Testis (tissue), 3 donors: ENCODE results near the gene ACYP1. TPM values are rescaled to one million over a fixed set of nuclear protein-coding genes. Genes with fewer than 3 reads are reported as not detected.
A peak's percentile ranks its signal among the peaks of the same experiment; 100 is the strongest.

Experiments used
- DNase-seq: peaks from one replicate; pipeline ENCODE4 v3.0.0-alpha.2; 2019
- H3K27ac ChIP-seq, 2 donors: fragments of 200-600 bp; sonication (generic); one replicate each; pipeline ENCODE4 v1.5.1; 2019
- H3K27me3 ChIP-seq: fragments of 200-600 bp; sonication (generic); one replicate; pipeline ENCODE4 v1.5.1; 2019
- H3K36me3 ChIP-seq: fragments of 200-600 bp; sonication (generic); one replicate; pipeline ENCODE4 v1.5.1; 2017; ENCODE audit warnings: low read depth; ENCODE audit errors: missing control alignments
- H3K4me1 ChIP-seq: fragments of 200-600 bp; sonication (generic); one replicate; pipeline ENCODE4 v1.5.1; 2019
- H3K4me3 ChIP-seq, 2 donors: fragments of 200-600 bp; sonication (generic); one replicate each; pipeline ENCODE4 v1.5.1; 2017 to 2019
- H3K9me3 ChIP-seq: fragments of 200-600 bp; sonication (generic); one replicate; pipeline ENCODE4 v1.5.1; 2017
- POLR2A ChIP-seq: fragments of 450-650 bp; IDR thresholded peaks from one replicate; pipeline ENCODE4 v1.6.1; 2017; ENCODE audit warnings: antibody characterized with exemption, mild to moderate bottlenecking, moderate library complexity
- WGBS, 2 donors: methylation state at CpG; one replicate each; pipeline ENCODE4 v1.1.5; 2018; 5-methylcytosine and 5-hydroxymethylcytosine counted together
- intact Hi-C: fragments of 100-400 bp; cut with DNase I; formaldehyde crosslinking; loops from one replicate; pipeline ENCODE4 v1.15.1; 2023; ENCODE audit warnings: low total_unique reads
- polyA plus RNA-seq: library from polyadenylated mRNA; stranded (reverse); fragments of 350-450 nt; fragmentation: Illumina TruSeq; extraction: RNeasy Lipid Tissue Mini Kit (QIAGEN cat#74804); gene quantifications from one replicate; pipeline ENCODE4 v1.2.3, GENCODE V29; 2014; ENCODE audit warnings: low read depth, low replicate concordance; ENCODE audit not compliant: insufficient read depth
- total RNA-seq, 2 donors: library from RNA; depleted of rRNA; stranded (reverse); fragments of >200 nt; gene quantifications; one replicate each; pipeline ENCODE4 v1.2.3, GENCODE V29; 2016
- TF ChIP-seq, protein P1 (sequence below), 3 experiments: fragments of 450-650 bp in 2 of 3; fragments of 200-600 bp in 1 of 3; sonication (generic) in 1 of 3; IDR thresholded peaks; one replicate each; pipeline ENCODE4 v1.5.1; 2016 to 2019; ENCODE audit warnings: antibody characterized with exemption in 3 of 3, mild to moderate bottlenecking in 2 of 3, moderate library complexity in 1 of 3

ACYP1 gene
- total and polyA plus RNA-seq, 3 donors from 2014 or later: 20.1 to 38.8 (median 24.4) TPM

DNA sequence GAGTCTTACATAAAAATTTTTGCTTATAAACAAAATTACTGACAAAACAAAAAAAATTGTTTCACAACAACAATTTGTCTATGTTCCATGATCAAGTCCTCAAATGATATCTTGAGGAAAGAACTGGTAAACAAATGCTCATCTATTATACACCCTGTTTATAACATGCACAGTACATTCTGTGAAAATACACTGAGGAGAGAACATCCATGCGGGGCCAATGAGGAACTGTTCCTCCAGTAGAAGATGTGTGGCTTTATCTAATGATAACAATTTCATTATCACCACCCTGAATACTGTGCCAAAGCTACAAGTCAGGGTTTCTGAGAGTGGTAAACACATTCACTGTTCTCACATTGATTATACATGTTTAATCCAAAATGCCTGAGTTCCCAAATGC, 23.3 kb downstream of the ACYP1 start:
- intact Hi-C loops: no loop called here

DNA sequence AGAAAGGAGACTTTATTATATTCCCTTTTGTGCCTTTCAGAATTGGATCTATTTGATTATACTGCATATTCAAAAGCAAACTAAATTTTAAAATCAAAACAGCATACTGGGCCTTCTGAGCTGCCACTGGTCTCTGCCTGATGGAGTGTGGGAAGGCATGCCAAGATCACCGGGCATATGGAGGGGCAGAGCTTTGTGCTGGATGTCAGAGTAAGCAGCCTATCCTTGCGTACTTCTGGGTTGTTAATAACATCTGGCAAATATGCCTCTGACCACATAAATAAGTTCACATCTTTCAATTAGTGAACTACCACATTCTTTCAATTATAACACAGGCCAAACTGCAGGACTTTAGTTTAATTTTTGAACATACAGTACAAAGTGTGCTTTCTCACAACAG, 30.9 kb downstream of the ACYP1 start:
- Histone ChIP-seq H3K4me3 (no peak overlapping the region), H3K27me3 (no peaks in the 10 kb centered on the region), H3K27ac (no peak overlapping the region), H3K36me3 (no peaks in the 10 kb centered on the region), H3K9me3 (no peaks in the 10 kb centered on the region), H3K4me1 (no peaks in the 10 kb centered on the region)
- DNase-seq: no peak
- 91 to 92% methylated on average over 2 of the region's 2 CpGs for WGBS, 2 donors
- intact Hi-C loops: no loop called here
- TF ChIP-seq, protein P1, sequence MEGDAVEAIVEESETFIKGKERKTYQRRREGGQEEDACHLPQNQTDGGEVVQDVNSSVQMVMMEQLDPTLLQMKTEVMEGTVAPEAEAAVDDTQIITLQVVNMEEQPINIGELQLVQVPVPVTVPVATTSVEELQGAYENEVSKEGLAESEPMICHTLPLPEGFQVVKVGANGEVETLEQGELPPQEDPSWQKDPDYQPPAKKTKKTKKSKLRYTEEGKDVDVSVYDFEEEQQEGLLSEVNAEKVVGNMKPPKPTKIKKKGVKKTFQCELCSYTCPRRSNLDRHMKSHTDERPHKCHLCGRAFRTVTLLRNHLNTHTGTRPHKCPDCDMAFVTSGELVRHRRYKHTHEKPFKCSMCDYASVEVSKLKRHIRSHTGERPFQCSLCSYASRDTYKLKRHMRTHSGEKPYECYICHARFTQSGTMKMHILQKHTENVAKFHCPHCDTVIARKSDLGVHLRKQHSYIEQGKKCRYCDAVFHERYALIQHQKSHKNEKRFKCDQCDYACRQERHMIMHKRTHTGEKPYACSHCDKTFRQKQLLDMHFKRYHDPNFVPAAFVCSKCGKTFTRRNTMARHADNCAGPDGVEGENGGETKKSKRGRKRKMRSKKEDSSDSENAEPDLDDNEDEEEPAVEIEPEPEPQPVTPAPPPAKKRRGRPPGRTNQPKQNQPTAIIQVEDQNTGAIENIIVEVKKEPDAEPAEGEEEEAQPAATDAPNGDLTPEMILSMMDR (IDR thresholded peaks at IDR 0.05): no peak
- no peak for TF ChIP-seq POLR2A

More for the DNA sequence above, 23.3 kb downstream of the ACYP1 start:
- no peak overlapping the region for H3K4me3 ChIP-seq
- H3K36me3 ChIP-seq: no peaks in the 10 kb centered on the region
- H3K4me1 ChIP-seq: peaks cover 4% of the 10 kb centered on the region
- H3K27ac ChIP-seq: peak overlapping the region in 1 of 2 donors; percentile 2
- DNase-seq: no peak
- 33 to 41% methylated on average over 1 of the region's 1 CpG for WGBS, 2 donors
- H3K9me3 ChIP-seq: no peaks in the 10 kb centered on the region
- no peaks in the 10 kb centered on the region for H3K27me3 ChIP-seq
- TF ChIP-seq, protein P1 (IDR thresholded peaks at IDR 0.05): no peak
- TF ChIP-seq POLR2A: no peak

DNA sequence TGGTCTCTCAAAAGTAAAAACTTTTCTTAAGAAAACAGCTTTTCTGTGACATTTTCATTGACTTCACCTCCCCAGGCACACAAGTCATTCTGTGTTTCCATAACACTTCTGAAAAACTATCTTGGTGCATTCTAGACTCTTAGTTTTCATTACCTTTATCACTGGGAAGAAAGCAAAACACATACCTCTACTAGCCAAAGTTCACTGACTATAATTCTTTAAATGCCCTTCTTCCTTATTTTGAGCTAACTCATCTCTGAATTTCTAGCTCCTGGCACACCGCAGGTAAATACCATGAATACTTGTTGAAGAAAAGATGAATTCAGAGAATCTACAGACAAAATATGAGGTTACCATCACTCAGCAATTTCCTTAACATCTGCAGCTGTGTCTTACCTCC, 33.7 kb downstream of the ACYP1 start:
- intact Hi-C loops: no loop called here
- no peak overlapping the region for H3K27ac ChIP-seq
- H3K36me3 ChIP-seq: no peaks in the 10 kb centered on the region
- 0% methylated on average over 1 of the region's 1 CpG for WGBS, 2 donors
- TF ChIP-seq POLR2A: no peak
- TF ChIP-seq, protein P1 (IDR thresholded peaks at IDR 0.05): no peak
- H3K4me3 ChIP-seq: no peak overlapping the region
- H3K27me3 ChIP-seq: no peaks in the 10 kb centered on the region
- no peaks in the 10 kb centered on the region for H3K4me1 ChIP-seq
- H3K9me3 ChIP-seq: no peaks in the 10 kb centered on the region
- DNase-seq: no peak

DNA sequence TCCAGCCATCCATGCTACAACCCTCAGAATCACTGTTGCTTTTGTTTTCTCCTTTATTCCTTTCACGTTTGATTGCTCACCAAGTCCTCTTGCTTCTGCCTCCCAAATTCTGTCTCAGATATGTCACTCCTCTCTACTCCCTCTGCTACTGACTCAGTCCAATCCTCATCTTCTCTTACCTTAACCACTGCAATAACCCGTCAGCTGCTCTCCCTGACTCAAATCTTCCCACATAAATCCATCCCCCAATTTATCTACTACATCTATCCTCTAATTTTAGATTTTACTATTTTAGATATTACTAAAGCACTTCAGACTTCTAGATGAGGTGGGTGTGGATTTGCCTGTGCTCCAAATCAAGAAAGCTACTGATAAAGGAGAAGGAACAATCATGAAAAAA, 37.9 kb downstream of the ACYP1 start:
- no peaks in the 10 kb centered on the region for H3K27me3 ChIP-seq
- DNase-seq: no peak
- no peak overlapping the region for H3K4me3 ChIP-seq
- no peak for TF ChIP-seq POLR2A
- TF ChIP-seq, protein P1 (IDR thresholded peaks at IDR 0.05): no peak
- no peaks in the 10 kb centered on the region for H3K4me1 ChIP-seq
- WGBS, 2 donors: 92 to 95% methylated on average over 2 of the region's 2 CpGs
- H3K9me3 ChIP-seq: no peaks in the 10 kb centered on the region
- no peak overlapping the region for H3K27ac ChIP-seq
- no peaks in the 10 kb centered on the region for H3K36me3 ChIP-seq
- intact Hi-C loops: no loop called here

DNA sequence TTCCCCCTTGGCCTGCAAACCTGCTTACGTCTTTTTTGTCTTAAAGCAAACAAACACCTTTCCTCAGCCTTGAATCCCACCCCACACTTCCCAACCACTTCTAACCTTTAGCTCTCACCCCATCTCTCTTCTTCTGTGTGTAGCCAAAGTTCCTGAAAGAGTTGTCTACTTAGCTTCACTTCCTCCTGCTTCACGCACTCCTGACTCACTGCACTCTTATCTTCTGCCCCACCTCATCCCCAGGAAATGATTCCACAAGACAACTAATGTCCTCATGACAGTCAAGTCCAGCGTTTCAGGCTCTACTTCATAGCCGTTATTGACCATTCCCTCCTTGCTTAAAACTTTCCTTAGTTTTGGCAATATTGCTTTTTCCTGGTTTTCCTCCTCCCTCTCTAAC, 38.7 kb downstream of the ACYP1 start:
- Histone ChIP-seq H3K9me3 (no peaks in the 10 kb centered on the region), H3K27me3 (no peaks in the 10 kb centered on the region), H3K36me3 (no peaks in the 10 kb centered on the region), H3K4me1 (no peaks in the 10 kb centered on the region), H3K27ac (no peak overlapping the region), H3K4me3 (no peak overlapping the region)
- intact Hi-C loops: no loop called here
- DNase-seq: no peak
- WGBS, 2 donors: 84 to 88% methylated on average over 4 of the region's 4 CpGs
- TF ChIP-seq, protein P1 (IDR thresholded peaks at IDR 0.05): no peak
- no peak for TF ChIP-seq POLR2A
